Measurements from ENCODE around the gene MLPH. TPM values are rescaled to one million over a fixed set of nuclear protein-coding genes. Genes with fewer than 3 reads are reported as not detected.

Gene MLPH
- total and polyA plus RNA-seq, 8 donors: 61.3 to 657 (median 344) TPM

GRCh38 chr2:237440819-237441281 lies 46.2 kb upstream of the MLPH start:
- 33 to 51% (median 49%) methylated on average over 2 of the region's 2 CpGs for WGBS, 5 donors
- Histone ChIP-seq H3K27ac (peak overlapping the region in 3 of 5 donors; percentile 16 to 29 (median 27)), H3K4me3 (no peak overlapping the region), H3K36me3 (no peaks in the 10 kb centered on the region), H3K9me3 (no peaks in the 10 kb centered on the region), H3K27me3 (peaks cover 0 to 3% (median 0%) of the 10 kb centered on the region in 3 donors), H3K4me1 (peaks cover 0 to 11% (median 9%) of the 10 kb centered on the region in 4 donors)
- DNase-seq: no peak
- no peak for TF ChIP-seq CTCF (IDR thresholded peaks at IDR 0.05)
- intact Hi-C loops (cut with DNase I; ENCODE audit: low total_unique reads): no loop called here

- H3K27ac ChIP-seq: peak overlapping the region in 1 of 5 donors; percentile 16
- H3K36me3 ChIP-seq: no peaks in the 10 kb centered on the region
- no peaks in the 10 kb centered on the region for H3K9me3 ChIP-seq
- no peak overlapping the region for H3K4me3 ChIP-seq
- DNase-seq: peak in 1 of 2 donors; percentile 76
- TF ChIP-seq POLR2AphosphoS5 (IDR thresholded peaks at IDR 0.05): peak in 1 of 3 donors; percentile 17
- TF ChIP-seq CTCF (IDR thresholded peaks at IDR 0.05): no peak
- no peak for TF ChIP-seq POLR2A (IDR thresholded peaks at IDR 0.05)
- no peak for TF ChIP-seq EP300 (IDR thresholded peaks at IDR 0.05)
- intact Hi-C loops (cut with DNase I; ENCODE audit: low total_unique reads): no loop called here
- WGBS, 5 donors: 17 to 54% (median 33%) methylated on average over 2 of the region's 2 CpGs
- H3K4me1 ChIP-seq: peaks cover 0 to 11% (median 9%) of the 10 kb centered on the region in 4 donors
- peaks cover 0 to 6% (median 0%) of the 10 kb centered on the region in 3 donors for H3K27me3 ChIP-seq
These were observed 45.3 kb upstream of the MLPH start for GRCh38 chr2:237441605-237442274.

- H3K9me3 ChIP-seq: no peaks in the 10 kb centered on the region
- H3K27ac ChIP-seq: no peak overlapping the region
- H3K4me1 ChIP-seq: peaks cover 0 to 6% (median 2%) of the 10 kb centered on the region in 4 donors
- no peak overlapping the region for H3K4me3 ChIP-seq
- H3K27me3 ChIP-seq: peaks cover 0 to 6% (median 0%) of the 10 kb centered on the region in 3 donors
- H3K36me3 ChIP-seq: no peaks in the 10 kb centered on the region
- 75 to 89% (median 82%) methylated on average over 2 of the region's 2 CpGs for WGBS, 5 donors
- no peak for DNase-seq
- intact Hi-C loops (cut with DNase I; ENCODE audit: low total_unique reads): no loop called here
- no peak for TF ChIP-seq CTCF (IDR thresholded peaks at IDR 0.05)
These were observed 43.0 kb upstream of the MLPH start for GRCh38 chr2:237444071-237444470.

GRCh38 chr2:237445611-237446337 lies 41.3 kb upstream of the MLPH start:
- 87 to 94% (median 91%) methylated on average over 14 to 26 of the region's 26 CpGs for WGBS, 5 donors
- H3K4me1 ChIP-seq: peaks cover 0 to 13% (median 9%) of the 10 kb centered on the region in 4 donors
- peak overlapping the region in 1 of 5 donors; percentile 40 for H3K27ac ChIP-seq

More at GRCh38 chr2:237445611-237446337, 41.3 kb upstream of the MLPH start:
- TF ChIP-seq EP300 (IDR thresholded peaks at IDR 0.05) (no peak), POLR2AphosphoS5 (IDR thresholded peaks at IDR 0.05) (no peak), CTCF (IDR thresholded peaks at IDR 0.05) (no peak), POLR2A (IDR thresholded peaks at IDR 0.05) (no peak)
- intact Hi-C loops (cut with DNase I; ENCODE audit: low total_unique reads): no loop called here
- Histone ChIP-seq H3K27me3 (peaks cover 0 to 6% (median 0%) of the 10 kb centered on the region in 3 donors), H3K9me3 (no peaks in the 10 kb centered on the region), H3K36me3 (no peaks in the 10 kb centered on the region), H3K4me3 (no peak overlapping the region)
- no peak for DNase-seq
